ENCODE results near the gene MITF.

GRCh38 chr3:69838696-69839515 is 99.6 kb downstream of the MITF start:
- TF ChIP-seq CTCF (IDR thresholded peaks at IDR 0.05) (no peak), POLR2A (IDR thresholded peaks at IDR 0.05) (no peak)
